COLO668 (cell line): ENCODE data around the gene SERGEF.
A peak's percentile ranks its signal among the peaks of the same experiment; 100 is the strongest.

Source experiments
- DNase-seq: peaks from one replicate; lab custom pipeline; 2025; ENCODE audit not compliant: unreplicated experiment; lab: John Stamatoyannopoulos, UW

SERGEF gene

GRCh38 chr11:17760102-17761029 is 252.5 kb downstream of the SERGEF start:
- DNase-seq: peak; percentile 82

- no peak for DNase-seq
These were observed 257.0 kb downstream of the SERGEF start for GRCh38 chr11:17755891-17756290.

GRCh38 chr11:17753641-17754040 is 259.2 kb downstream of the SERGEF start:
- no peak for DNase-seq

GRCh38 chr11:17753153-17753552 is 259.7 kb downstream of the SERGEF start:
- DNase-seq: no peak

GRCh38 chr11:17752144-17752543 is 260.7 kb downstream of the SERGEF start:
- peak; percentile 37 for DNase-seq

- DNase-seq: no peak
These were observed 261.3 kb downstream of the SERGEF start for GRCh38 chr11:17751558-17751957.

- DNase-seq: no peak
These were observed 262.1 kb downstream of the SERGEF start for GRCh38 chr11:17750801-17751165.

GRCh38 chr11:17750013-17750800 is 262.6 kb downstream of the SERGEF start:
- DNase-seq: no peak

GRCh38 chr11:17748761-17749721 is 263.8 kb downstream of the SERGEF start:
- DNase-seq: peak; percentile 61

- no peak for DNase-seq
These were observed 264.8 kb downstream of the SERGEF start for GRCh38 chr11:17748044-17748443.

GRCh38 chr11:17747131-17747955 is 265.5 kb downstream of the SERGEF start:
- no peak for DNase-seq

- no peak for DNase-seq
These were observed 266.8 kb downstream of the SERGEF start for GRCh38 chr11:17746096-17746495.

GRCh38 chr11:17745023-17745772 is 267.6 kb downstream of the SERGEF start:
- no peak for DNase-seq

- no peak for DNase-seq
These were observed 268.5 kb downstream of the SERGEF start for GRCh38 chr11:17744151-17744940.

- DNase-seq: no peak
These were observed 269.1 kb downstream of the SERGEF start for GRCh38 chr11:17743808-17744119.

GRCh38 chr11:17743026-17743807 is 269.6 kb downstream of the SERGEF start:
- no peak for DNase-seq

- no peak for DNase-seq
These were observed 270.8 kb downstream of the SERGEF start for GRCh38 chr11:17742019-17742418.

GRCh38 chr11:17741487-17741886 is 271.4 kb downstream of the SERGEF start:
- no peak for DNase-seq
